Panc1 (cell line): ENCODE measurements around the gene GPC6.

Experiments used
- CTCF ChIP-seq: fragments of 450-650 bp; IDR thresholded peaks from 2 replicates; pipeline ENCODE4 v1.5.1; 2017; ENCODE audit warnings: mild to moderate bottlenecking
- POLR2AphosphoS5 ChIP-seq: IDR thresholded peaks from 2 replicates; pipeline ENCODE4 v1.6.1; 2012; ENCODE audit warnings: mild to moderate bottlenecking, low read depth, low read length, moderate library complexity
- REST ChIP-seq, 2 experiments: IDR thresholded peaks; 2 replicates each; pipeline ENCODE4 v1.6.1; 2011 to 2012; ENCODE audit warnings: low read depth in 2 of 2, control low read depth in 1 of 2, low read length in 1 of 2, mild to moderate bottlenecking in 1 of 2, moderate library complexity in 1 of 2; ENCODE audit not compliant: insufficient read depth in 1 of 2

GRCh38 chr13:94333131-94333820 lies 1106.7 kb downstream of the GPC6 start:
- TF ChIP-seq CTCF (no peak), POLR2AphosphoS5 (no peak), REST (IDR thresholded peaks at IDR 0.05; ENCODE audit: insufficient read depth in 1 of 2, low read depth in 2 of 2, low read length in 1 of 2) (no peak)
